Cortex of kidney (tissue), 1 donor: ENCODE measurements around the gene METTL9.
"Not testable (repeated sequence)": the region's sequence is repeated elsewhere in the genome, so short reads cannot be mapped to it uniquely, and the experiment has no call there.

Experiments used
- DNase-seq: peaks from one replicate; lab custom pipeline; 2025; lab: John Stamatoyannopoulos, UW

METTL9 gene

DNA sequence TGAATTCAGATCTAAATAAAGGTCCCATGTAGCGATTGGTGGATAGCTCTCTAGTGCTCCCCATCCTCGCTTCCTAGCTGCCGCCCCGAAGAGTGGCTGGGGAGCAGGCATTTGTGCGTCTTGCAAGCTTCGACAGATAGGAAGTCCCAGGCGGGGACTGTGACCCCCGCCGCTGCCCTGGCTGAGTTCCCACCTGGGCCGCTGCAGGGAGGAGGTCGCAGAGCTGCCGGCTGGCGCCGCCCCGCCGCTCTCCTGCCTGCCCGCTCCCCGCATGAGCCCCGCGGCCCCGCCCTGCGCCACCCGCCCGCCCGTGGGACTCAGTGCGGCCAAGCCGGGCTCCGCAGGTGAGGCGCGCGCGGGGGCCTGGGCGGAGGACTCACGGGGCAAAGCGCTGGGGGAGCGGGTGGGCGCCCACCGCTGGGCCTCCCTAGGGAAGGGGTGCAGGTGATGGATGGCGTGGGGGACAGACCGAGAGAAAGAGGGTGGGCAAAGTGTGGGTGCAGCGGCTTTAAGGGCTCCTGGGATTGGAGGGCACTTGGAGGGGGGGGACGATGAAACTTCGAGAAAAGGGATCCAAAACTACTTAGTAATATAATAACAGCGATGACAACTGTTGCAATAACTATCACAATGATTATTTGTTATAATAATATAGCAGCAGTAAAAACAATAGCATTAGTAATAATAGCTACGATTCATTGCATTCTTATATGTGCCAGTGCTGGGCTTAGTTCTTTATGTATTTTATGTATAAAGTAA is 64.7 kb downstream of the METTL9 start, which contains the start of gene OTOA:
Gene OTOA, plus strand, starts transcription at position 80 of the 759 bp plus-strand sequence. CDS start 14,547 bp downstream, outside the sequence.
- DNase-seq, result no peak

DNA sequence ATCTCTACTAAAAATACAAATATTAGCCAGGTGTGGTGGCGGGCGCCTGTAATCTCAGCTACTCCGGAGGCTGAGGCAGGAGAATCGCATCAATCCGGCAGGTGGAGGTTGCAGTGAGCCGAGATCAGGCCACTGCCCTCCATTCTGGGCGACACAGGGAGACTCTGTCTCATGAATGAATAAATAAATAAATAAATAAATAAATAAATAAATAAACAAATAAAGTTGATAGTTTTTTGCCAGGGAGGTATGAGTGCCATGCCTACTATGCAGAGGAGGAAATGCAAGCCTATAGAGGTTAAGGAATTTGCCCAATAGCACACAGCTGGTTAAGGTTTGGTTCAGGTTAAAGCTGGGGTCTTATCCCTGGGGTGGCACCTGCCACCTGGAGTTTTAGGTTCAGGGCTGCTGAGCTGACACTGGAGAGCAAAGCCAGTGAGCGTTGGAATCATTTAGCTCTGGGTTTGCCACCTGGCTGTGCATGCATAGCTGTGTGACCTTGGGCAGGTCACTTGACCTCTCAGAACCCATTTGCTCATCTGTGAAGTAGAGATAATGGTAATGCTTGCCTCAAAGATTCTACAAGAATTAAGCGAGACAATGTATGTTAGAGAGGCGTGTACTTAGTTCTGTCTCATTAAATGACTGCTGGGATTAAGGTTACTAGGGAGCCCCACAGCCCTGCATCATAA is 65.6 kb downstream of the METTL9 start:
- no peak for DNase-seq

DNA sequence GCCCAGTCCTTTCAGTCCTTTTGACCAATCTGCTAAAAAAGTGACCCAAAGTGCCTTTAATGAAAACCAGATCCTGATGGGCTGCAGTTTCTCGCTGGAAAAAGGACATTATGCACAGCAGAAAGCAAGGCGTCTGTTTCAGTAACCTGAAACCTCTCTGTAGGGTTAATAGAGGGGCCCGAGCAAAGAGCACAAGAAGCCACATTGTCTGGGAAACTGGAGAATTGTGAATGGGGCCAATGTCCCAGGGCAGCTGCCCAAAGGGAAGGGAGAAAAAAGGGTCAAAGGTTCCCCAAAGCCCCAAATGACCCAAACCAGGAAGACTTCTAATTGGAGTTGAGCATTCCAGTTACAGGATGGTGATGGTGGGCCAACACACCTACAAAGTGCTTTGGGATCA is 67.4 kb downstream of the METTL9 start:
- DNase-seq, result no peak

DNA sequence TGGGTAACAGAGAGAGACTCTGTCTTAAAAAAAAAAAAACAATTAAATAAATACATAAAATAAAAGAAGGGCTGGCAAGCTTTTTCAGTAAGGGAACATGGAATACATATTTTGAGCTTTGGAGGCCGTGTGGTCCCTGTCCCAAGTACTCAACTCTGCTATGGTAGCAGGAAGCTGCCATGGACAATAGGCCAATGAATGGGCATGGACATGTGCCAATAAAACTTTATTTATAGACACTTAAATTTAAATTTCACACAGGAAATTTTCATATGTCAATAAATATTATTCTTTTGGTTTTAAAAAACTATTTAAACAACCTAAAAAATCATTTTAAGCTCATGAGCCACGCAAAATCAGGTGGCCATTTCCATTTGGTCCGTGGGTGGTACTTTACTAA is 68.2 kb downstream of the METTL9 start:
- no peak for DNase-seq

DNA sequence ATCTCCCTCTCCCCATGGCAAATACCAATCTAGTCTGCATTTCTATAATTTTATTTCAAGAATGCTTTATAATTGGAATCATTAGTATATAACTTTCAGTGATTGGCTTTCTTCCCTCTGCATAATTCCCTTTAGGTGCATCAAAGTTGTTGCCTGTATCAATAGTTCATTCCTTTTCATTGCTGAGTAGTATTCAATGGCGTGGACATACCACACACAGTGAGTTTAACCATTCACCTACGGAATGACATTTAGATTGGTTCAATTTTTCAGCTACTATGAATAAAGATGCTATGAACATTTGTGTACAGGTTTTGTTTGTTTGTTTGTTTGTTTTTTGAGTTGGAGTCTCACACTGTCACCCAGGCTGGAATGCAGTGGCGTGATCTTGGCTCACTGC is 74.1 kb downstream of the METTL9 start:
- DNase-seq, result no peak

DNA sequence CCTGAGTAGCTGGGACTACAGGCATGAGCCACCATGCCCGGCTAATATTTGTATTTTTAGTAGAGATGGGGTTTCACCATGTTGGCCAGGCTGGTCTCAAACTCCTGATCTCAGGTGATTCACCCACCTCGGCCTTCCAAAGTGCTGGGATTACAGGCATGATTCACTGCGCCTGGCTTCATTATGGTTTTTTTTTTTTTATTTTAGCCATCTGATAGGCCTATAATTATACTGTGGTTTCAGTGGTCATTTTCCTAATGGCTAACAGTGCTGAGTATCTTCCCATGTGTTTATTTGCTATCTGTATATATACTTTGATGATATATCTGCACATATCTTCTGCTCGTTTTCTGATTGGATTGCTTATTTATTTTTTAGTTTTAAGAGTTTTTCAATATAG is 75.1 kb downstream of the METTL9 start:
- DNase-seq, result not testable (repeated sequence)

DNA sequence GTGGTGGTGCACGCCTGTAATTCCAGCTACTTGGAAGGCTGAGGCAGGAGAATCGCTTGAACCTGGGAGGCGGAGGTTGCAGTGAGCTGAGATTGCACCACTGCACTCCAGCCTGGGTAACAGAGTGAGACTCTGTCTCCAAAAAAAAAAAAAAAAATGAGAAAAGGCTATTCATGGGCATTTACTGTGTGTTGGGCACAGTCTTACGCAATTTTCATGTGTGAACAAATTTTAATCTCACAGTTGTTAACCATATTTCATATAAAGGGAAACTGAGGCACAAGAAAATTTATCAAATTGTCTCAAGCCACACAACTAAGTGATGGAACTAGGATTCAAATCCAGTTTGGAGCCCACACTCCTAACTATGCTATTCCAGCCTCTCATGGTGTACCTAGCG is 81.3 kb downstream of the METTL9 start:
- DNase-seq, result not testable (repeated sequence)

DNA sequence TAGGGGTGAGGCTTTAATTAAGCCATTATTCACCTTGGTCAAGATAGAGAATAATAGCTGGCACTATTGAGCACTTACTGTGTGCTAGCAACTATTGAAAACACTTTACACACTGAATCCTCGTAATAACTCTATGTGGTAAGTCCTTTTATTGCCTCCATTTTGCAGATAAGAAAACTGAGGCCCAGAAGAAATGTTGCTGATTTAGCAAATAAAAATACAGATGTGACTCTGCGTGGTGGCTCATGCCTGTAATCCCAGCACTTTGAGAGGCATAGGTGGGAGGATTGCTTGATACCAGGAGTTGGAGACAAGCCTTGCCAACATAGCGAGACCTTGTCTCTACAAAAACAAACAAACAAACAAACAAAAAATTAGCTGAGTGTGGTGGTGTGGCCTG is 83.8 kb downstream of the METTL9 start:
- DNase-seq, result no peak

DNA sequence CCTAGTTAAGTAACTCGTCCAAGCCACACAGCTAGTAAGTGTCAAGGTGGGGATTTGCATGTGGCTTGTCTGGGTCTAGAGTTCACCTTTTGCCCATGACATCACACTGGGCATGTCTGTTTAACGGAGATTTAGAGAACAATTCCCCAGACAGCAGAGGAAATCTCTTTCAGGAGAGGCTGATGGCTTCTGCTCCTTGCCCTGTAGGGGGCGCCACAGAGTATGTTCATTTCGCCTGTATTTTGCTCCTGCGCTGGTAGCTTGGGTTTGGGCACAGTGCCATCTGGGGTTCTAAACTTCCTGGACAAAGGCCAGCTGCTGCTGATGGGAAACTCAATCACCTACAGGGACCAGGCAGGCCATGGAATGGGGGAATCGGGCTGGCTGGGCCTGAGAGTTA is 84.8 kb downstream of the METTL9 start:
- DNase-seq, result no peak

DNA sequence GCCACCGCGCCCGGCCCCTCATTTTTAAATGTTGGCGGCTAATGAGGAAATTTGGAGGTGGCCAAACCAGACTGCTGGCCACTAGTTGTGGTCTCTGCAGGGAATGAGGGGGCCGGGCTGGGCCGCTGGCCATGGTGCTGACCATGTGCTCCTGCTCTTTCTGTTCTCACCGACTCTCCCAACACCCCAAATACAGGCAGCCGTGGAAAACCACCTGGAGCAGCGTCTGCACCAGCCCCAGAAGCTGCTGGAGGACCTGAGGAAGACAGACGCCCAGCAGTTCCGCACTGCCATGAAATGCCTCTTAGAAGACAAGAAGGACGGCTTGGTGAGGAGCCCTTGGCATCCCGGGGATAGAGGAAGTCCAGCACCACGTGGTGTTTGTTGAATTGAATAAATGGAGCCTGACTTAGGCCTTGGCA is 85.7 kb downstream of the METTL9 start:
- DNase-seq, result no peak

DNA sequence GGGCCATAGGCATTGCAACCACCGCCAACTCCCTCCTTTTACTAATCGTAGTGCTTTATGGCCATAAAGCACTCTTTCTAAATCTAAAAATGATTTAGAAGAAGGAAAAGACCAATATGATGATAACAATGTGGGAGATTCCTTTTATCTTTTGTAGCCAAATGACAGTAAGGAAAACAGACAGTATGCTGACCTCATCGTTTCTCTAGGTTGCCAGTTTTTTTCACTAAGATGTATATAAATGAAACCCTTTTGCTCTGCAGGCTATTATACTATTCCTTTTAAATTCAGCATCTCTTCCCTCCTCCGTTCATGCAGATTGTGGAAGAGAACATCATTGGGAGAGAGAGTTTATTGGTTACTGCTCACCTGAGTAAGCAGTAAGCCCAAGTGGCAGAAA is 89.7 kb downstream of the METTL9 start:
- DNase-seq, result no peak

DNA sequence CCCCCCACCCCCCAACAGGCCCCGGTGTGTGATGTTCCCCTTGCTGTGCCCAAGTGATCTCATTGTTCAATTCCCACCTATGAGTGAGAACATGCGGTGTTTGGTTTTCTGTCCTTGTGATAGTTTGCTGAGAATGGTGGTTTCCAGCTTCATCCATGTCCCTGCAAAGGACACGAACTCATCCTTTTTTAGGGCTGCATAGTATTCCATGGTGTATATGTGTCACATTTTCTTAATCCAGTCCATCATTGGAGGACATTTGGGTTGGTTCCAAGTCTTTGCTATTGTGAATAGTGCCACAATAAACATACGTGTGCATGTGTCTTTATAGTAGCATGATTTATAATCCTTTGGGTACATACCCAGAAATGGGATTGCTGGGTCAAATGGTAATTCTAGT is 91.6 kb downstream of the METTL9 start:
- DNase-seq, result not testable (repeated sequence)

DNA sequence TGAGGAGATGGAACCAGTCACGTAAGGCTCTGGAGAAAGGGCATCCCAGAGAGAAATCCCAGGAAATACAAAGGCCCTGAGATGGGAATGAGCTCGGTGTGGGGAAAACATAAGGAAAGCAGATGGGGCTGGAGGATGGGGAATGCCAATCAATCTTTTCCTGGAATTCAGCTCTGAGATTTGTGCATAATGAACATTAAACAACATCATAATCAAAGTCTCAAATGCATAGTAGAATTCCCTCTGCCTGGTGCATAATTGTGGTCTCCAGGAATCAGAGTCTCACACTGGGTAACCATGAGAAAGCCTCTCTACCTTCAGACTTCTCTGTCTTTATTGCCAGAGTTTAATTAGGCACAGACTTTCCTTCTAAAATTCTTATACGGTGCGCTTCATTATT is 95.2 kb downstream of the METTL9 start:
- DNase-seq, result no peak

DNA sequence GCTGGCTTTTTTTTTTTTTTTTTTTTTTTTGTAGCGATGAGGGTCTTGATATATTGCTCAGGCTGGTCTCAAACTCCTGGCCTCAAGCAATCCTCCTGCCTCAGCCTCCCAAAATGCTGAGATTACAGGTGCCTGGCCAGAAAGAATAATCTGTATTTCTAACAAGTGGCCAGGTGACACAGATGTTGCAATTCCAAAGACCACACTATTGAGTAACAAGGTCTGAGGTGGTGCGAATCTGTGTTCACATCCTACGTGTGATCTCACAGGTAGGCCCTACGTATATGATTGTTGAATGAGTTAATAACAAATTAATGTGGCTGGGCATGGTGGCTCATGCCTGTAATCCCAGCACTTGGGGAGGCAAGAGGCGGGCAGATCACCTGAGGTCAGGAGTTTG is 97.7 kb downstream of the METTL9 start:
- DNase-seq, result no peak

DNA sequence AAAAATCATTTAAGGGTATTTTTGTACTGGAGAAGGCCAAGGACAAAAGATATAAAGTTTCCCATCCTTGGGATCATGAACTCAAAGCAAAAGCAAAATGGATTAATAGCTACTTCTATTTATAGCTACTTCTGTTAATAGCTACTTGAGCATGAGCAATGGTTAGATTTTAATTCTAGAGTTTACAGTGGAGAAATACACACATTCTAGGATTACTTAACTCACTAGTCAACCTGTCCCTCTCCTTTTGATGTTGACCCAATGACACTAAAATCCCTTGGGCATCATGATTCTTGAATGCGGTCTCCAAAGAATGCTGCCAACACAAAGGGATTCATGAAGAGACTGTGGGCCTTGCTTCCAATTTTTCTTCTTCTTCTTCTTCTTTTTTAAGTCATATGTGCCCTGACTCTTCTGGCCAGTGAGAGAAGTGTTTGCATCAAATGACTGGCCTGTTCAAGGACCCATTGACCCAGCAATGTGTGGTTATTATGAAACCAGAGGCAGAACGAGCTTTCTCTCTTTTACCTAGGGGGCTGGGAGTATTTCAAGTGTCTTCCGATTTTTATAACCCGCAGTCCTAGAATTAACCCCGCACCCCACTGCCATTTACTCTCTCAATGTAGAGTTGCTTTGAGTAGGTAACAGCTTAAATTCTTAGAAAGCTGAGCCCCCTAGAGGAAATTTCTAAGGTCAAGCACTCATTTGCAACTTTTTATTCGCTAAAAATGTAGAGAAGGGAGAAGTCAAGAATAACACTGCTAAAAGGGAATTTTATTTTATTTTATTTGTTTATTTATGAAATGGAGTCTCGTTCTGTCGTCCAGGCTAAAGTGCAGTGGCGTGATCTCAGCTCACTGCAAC is 99.0 kb downstream of the METTL9 start:
- no peak for DNase-seq

DNA sequence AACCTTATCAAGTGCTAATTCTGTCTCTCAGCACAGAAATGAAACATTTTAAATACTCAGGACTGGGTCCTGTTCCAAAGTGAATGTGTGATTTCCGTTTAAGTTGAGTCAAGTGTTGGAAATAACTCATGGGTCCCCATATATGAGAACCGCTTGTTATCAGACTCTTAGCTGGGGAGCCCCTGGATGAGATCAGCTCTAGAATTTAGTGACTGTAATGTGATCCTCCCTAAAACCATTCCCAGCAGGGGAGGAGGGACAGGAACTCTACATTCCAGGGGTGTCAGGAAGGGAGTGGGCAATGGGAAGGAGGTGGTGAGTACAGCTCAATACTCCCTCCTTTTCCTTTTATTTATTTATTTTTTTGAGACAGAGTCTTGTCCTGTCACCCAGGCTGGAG is 101.9 kb downstream of the METTL9 start:
- DNase-seq, result no peak

DNA sequence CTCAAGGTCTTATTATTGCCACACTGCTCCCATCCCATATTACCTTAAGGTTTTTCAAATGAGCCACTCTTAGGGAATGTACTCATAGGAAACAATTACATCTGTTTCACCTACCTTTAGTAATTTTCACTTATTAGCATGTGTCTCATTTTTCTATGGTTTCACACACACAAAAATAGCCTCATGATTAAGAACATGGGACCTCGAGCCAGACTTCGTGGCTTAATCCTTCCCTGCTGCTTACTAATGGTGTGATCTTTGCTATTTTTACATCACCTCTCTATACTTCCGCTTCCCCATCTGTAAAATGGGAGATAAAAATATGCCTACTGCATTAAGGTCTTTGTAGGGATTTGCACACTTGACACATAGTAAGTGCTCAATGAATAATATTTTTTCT is 102.9 kb downstream of the METTL9 start:
- no peak for DNase-seq

DNA sequence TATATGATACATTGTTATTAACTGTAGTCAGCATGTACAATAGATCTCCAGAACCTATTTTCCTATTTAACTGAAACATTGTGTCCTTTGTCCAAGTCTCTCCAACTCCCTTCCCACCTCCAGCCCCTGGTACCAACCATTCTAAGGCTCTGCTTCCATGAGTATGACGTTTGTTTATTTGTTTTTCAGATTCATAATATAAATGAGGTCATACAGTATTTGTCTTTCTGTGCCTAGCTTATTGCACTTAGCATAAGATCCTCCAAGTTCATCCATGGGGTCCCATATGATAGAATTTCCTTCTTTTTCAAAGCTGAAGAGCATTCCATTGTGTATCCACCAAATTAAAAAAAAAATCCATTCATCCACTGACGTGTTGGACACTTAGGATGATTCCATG is 103.8 kb downstream of the METTL9 start:
- no peak for DNase-seq

DNA sequence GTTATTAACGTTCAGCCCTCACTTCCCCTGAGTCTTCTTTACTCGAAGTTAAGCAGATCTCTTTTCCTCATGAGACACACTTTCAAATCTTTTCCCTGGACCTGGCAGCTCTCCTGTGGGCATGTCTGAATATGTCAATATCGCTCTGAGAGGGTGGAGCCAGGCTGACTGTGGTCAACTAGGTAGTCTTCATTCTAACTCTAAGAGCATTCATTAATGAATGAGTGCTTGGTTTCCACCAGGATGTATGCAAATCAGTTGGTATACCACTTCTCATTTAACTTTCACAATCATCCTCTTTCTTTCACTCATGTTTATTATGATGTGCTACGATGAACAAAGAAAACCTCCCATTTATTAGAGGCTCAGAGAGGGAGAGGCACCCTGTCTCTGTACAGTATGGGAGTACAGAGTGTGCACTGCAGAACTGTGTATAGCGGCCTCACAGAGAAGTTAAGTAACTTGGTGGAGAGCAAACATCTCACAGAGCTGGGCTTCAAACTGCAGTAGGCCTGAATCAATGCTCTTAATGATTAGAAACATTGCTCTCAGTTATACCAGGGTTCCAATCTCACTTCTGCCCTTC is 104.3 kb downstream of the METTL9 start:
- no peak for DNase-seq

DNA sequence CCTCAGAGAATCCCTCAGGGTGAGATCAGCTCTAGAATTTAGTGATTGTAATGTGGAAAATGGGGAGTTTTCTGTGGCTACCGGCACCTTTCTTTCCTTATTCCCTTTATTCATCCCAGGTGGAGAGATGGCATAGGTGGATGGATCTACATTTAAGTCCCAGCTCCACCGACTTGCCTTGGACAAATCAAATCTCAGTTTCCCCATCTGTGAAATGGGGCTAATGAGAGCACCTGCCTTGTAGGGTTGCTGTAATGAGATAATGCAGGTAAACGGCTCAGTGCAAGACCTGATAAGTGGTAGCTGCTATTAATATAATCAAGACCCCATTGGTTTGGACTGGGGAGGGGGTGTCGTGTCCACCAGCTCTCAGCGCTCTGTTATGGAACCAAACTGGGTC is 104.9 kb downstream of the METTL9 start:
- no peak for DNase-seq

DNA sequence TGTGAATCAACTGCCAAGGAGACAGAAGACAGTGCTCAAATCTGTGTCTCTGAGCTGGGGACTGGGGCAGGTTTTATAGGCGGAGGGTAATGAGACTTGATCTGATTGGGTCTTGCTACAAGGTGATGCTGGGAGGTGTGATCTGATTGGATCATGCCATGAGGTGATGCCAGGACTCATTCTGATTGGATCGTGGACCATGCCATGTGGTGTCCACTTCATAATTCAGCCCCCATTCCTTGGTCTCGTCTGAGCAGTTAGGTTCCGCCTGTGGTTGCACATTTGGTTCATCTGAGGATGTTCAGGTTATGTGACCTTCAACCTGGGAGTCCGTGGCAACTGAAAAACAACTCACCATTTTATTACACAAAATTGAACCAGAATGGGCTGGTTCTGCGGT is 105.4 kb downstream of the METTL9 start:
- DNase-seq, result no peak
